Mesodermal cell (in vitro differentiated cells): ENCODE results near the gene CBFB.

Experiments
- H3K27ac ChIP-seq: 2 replicates; pipeline ENCODE4 v1.7.0; 2013; ENCODE audit warnings: mild to moderate bottlenecking, low read depth, low read length, moderate library complexity; ENCODE audit not compliant: severe bottlenecking
- H3K36me3 ChIP-seq: 2 replicates; pipeline ENCODE4 v1.7.1; 2013; ENCODE audit warnings: mild to moderate bottlenecking, low read length, moderate library complexity; ENCODE audit not compliant: control insufficient read depth, insufficient read depth
- H3K4me1 ChIP-seq: one replicate; pipeline ENCODE4 v1.7.1; 2013; ENCODE audit warnings: mild to moderate bottlenecking, low read length; ENCODE audit not compliant: insufficient read depth, control insufficient read depth, poor library complexity, severe bottlenecking
- H3K4me3 ChIP-seq: 2 replicates; pipeline ENCODE4 v1.7.0; 2013; ENCODE audit warnings: low read length, control low read depth, mild to moderate bottlenecking; ENCODE audit not compliant: insufficient read depth, poor library complexity, severe bottlenecking; ENCODE audit errors: extremely low read depth
- H3K9me3 ChIP-seq: 2 replicates; pipeline ENCODE4 v1.7.1; 2013; ENCODE audit warnings: mild to moderate bottlenecking, low read length, moderate library complexity; ENCODE audit not compliant: control insufficient read depth
- WGBS, 2 experiments: methylation state at CpG; one replicate each; pipeline ENCODE4 v1.1.5; 2013; ENCODE audit warnings: missing lambda C conversion rate in 2 of 2; ENCODE audit not compliant: insufficient coverage in 2 of 2; 5-methylcytosine and 5-hydroxymethylcytosine counted together

Gene CBFB

DNA sequence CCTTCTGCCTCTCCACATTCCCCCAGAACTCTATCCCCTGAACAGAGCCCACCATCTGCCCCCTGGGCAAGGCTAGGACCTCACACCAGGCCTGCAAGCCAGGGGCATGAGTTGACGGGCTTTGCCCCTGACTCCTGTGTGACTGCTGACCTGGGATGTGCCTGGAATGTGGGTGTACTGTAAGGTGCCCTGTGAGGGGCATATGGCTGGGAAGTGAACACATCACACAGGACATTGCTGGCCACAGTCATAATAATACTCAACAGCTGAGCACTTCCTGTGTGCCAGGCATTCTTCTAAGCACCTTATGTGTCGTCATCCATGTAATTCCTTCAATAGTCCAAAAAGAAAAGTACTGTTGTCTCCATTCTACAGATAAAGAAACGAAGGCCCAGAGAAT is 27.2 kb upstream of the CBFB start:
- Histone ChIP-seq H3K4me1 (peaks cover 8% of the 10 kb centered on the region), H3K27ac (no peak overlapping the region), H3K4me3 (no peak overlapping the region), H3K36me3 (no peaks in the 10 kb centered on the region), H3K9me3 (no peaks in the 10 kb centered on the region)
- WGBS, 2 experiments: 100% methylated on average over 1 to 3 of the region's 3 CpGs

DNA sequence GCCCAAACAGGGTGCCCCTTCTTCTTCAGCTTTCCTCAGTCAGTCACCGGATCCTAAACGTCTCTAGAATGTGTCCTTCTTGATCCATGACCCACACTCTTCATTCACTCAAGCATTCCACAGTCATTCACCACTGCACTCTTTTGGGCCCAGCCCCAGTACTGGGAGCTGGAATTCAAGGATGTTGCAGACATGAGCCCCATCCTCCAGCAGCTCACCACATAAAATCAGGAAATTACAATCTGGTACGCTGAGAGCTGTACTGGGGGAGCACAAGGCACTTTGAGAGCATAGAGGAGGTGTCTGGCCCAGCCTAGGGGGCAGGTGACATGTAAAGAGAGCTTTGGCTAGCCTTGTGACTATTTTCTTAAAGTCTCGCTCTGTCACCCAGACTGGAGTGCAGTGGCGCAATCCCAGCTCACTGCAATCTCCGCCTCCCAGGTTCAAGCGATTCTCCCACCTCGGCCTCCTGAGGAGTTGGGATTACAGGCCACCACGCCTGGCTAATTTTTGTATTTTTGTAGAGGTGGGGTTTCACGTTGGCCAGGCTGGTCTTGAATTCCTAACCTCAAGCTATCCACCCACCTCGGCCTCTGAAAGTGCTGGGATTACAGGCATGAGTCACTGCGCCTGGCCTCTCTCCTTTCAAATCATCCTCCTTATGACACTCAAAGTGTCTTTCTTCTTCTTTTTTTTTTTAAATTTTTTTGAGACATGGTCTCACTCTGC is 21.9 kb upstream of the CBFB start:
- 87 to 94% methylated on average over 7 to 9 of the region's 12 CpGs for WGBS, 2 experiments

DNA sequence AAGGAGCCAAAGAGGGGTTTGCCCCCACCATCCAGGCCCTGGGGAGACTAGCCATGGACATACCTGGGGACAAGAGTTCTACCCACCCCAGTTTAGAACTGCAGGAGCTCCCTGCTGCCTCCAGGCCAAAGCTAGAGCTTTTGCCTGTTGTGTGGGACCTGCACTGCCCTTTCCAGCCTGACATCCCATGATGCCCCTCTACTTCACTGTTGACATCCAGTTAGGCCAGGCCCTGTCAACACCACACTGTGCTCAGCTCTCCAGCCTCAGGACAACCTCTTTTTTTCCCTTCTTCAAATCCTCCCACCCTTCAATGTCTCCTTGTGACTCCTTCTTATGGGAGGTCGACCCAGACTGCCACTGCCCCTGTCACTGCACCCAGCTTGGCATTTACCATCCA is 19.8 kb upstream of the CBFB start:
- H3K9me3 ChIP-seq: no peaks in the 10 kb centered on the region
- WGBS, 2 experiments: 71 to 100% methylated on average over 1 of the region's 1 CpG
- peaks cover 13% of the 10 kb centered on the region for H3K4me1 ChIP-seq
- H3K27ac ChIP-seq: no peak overlapping the region
- H3K4me3 ChIP-seq: no peak overlapping the region
- no peaks in the 10 kb centered on the region for H3K36me3 ChIP-seq

More for the DNA sequence above, 21.9 kb upstream of the CBFB start:
- Histone ChIP-seq H3K9me3 (no peaks in the 10 kb centered on the region), H3K4me3 (no peak overlapping the region), H3K4me1 (peaks cover 7% of the 10 kb centered on the region), H3K36me3 (no peaks in the 10 kb centered on the region), H3K27ac (peak overlapping the region; percentile 41)

DNA sequence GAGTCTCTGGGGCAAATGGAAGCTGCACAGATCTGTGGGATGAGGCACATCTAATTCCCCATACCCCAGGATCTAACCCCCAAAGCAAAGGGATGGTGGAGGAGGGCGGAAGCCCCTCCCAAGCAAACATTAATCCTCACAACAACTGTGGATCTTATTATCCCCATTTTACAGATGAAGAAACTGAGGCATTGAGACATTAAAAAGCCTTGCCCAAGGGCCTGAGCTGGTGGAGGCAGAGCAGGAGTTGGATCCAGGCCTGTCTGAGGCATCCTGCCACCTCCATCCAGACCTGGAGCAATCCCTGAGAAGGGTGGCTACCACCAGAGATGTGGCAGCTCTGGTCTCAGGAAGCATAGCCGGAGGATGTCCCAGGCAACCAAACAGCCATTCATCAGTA is 17.7 kb upstream of the CBFB start:
- no peaks in the 10 kb centered on the region for H3K9me3 ChIP-seq

DNA sequence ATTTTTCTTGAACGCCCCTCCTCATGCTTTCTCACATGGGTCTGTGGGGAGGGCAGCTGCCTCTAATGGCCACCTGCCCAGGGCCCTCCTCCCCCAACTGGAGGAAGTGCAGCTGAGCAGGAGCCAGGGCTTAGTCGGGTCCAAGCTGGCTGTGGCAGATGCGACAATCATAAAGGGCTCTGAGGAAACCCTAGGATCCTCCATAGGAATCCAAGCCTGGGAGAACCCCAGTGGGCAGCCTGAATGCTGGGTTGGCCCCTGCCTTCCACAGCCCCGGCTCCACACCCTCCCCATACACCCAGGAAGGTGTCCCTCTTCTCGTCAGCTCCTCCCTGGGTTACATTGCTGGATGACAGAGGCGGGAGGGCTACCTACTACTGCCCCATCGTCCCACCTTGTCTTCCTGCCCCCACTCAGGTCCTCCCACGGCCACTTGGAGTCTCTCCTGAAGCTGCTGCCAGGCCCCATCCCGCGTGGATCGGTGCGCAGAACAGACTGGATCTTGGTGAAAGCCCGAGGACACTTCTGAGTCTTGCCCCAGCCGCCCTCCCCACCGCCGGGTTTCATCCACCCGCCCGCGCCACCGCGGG is 15.6 kb upstream of the CBFB start:
- Histone ChIP-seq H3K4me3 (peak overlapping the region; percentile 27), H3K4me1 (peaks cover 18% of the 10 kb centered on the region), H3K36me3 (no peaks in the 10 kb centered on the region), H3K27ac (peak overlapping the region; percentile 72), H3K9me3 (no peaks in the 10 kb centered on the region)
- 14 to 26% methylated on average over 13 to 17 of the region's 21 CpGs for WGBS, 2 experiments

More for the DNA sequence above, 17.7 kb upstream of the CBFB start:
- 100% methylated on average over 1 of the region's 2 CpGs for WGBS, 2 experiments
- H3K4me3 ChIP-seq: no peak overlapping the region
- no peak overlapping the region for H3K27ac ChIP-seq
- peaks cover 23% of the 10 kb centered on the region for H3K4me1 ChIP-seq
- no peaks in the 10 kb centered on the region for H3K36me3 ChIP-seq

DNA sequence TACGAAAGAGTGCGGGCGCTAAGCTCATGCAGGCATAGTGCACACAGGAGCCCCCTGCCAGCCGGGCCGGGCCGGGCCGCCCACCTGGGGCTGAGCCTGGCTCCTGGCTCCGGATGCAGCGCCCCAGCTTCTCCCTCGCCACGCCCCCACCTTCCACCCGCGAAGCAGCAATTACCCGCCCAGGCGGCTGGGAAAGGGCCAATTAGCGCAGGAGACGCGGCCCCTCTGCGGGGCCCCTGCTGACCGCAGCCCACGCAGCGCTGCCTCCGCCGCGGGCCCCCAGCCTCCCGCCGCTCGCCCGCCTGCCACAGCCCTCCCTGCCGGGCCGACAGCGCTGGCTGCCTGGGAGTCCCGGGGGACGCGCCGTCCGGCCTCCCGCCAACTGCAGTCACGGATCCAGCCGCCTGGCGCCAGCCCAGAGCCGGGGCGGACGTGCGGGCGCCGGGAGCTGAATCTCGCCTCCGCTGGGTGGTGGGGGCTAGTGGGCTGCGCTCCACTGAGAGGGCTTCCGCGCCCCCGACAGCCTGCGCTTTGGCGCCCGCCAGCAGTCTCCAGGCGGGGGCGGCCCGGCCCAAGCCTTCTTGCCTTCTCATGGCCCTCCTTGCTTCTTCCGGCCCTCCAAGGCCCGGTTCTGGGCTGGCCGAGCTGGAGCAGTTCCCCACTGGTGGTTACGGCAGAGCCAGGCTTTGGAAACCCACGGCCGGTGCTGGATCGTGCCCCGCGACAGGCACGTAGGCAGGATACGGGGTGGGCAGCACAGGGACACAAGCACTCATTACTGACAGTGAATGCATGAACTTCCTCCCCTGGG is 14.9 kb upstream of the CBFB start:
- Histone ChIP-seq H3K36me3 (no peaks in the 10 kb centered on the region), H3K27ac (peak overlapping the region; percentile 72), H3K9me3 (no peaks in the 10 kb centered on the region), H3K4me3 (peak overlapping the region; percentile 27), H3K4me1 (peaks cover 18% of the 10 kb centered on the region)
- WGBS, 2 experiments: 4 to 6% methylated on average over 53 to 56 of the region's 70 CpGs

DNA sequence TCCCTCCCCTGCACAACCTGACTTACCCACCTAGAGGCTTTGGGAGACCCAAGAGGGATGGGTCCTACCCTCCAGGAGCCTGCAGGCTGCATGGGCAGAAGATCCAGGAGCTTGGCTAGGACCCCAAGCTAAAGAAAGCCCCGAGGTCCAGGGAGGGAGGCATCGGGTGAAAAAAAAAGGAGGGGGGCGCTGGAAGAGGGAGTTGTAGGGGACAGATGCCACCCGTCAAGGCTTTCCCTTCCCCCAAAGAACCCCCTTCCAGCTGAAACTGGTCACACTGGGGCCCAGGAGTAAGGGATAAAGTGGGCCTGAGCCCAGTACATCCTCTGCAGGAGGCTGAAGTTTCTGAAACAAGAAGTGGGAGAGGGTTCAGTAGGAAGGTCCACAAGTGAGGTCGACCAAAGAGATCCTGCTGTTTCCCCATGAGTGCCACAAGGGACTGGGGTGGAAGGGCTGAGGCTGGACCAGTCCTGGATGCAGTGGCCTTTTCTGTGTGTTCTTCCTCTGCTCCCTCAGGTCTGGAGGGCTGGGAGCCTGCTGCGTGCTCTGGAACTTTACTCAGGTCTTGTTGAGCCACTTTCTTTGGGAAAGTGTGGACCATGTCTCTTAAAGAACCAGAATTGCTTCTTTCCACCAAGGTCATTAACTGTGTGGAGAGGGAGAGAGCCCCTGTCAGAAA is 14.2 kb upstream of the CBFB start:
- Histone ChIP-seq H3K36me3 (no peaks in the 10 kb centered on the region), H3K4me3 (peak overlapping the region; percentile 27), H3K27ac (peak overlapping the region; percentile 72), H3K9me3 (no peaks in the 10 kb centered on the region), H3K4me1 (peaks cover 18% of the 10 kb centered on the region)
- 70 to 75% methylated on average over 2 to 3 of the region's 6 CpGs for WGBS, 2 experiments

DNA sequence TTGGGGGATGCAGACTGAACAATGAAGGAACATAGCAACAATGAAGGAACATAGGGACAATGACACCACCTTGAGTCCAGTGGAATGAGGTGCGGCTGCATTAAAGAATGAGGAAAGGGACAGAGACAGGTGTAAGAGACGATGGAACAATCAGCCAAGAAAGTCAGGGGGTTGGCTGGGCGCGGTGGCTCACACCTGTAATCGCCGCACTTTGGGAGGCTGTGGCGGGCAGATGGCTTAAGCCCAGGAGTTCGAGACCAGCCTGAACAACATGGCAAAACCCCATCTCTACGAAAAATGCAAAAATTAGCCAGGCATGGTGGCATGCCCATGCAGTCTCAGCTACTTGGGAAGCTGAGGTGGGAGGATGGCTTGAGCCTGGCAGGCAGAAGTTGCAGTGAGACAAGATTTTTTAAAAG is 13.6 kb upstream of the CBFB start:
- WGBS, 2 experiments: 93 to 97% methylated on average over 8 of the region's 9 CpGs
- Histone ChIP-seq H3K9me3 (no peaks in the 10 kb centered on the region), H3K4me1 (peaks cover 18% of the 10 kb centered on the region)

DNA sequence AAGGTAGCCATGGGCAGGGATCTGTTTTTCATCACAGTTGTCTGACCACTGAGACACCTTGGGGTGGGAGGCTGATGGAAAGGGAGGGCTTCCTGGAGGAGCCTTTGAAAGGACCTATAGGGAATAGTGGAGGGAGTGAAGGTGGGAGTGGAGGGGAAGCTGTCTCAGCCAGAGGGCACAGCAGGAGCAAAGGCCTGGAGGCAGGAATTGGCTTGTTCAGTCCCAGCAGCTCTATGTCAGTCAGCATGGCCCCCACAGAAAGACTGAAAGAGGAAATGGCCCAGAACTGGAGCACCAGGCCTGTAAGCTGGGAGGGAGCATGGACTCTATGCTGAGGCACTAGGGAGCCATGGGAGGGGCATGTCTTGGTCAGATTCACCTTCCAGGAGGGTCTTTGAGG is 12.8 kb upstream of the CBFB start:
- Histone ChIP-seq H3K9me3 (no peaks in the 10 kb centered on the region), H3K36me3 (no peaks in the 10 kb centered on the region), H3K27ac (no peak overlapping the region), H3K4me3 (no peak overlapping the region), H3K4me1 (peaks cover 22% of the 10 kb centered on the region)

More for the DNA sequence above, 13.6 kb upstream of the CBFB start:
- Histone ChIP-seq H3K4me3 (no peak overlapping the region), H3K36me3 (no peaks in the 10 kb centered on the region), H3K27ac (no peak overlapping the region)

DNA sequence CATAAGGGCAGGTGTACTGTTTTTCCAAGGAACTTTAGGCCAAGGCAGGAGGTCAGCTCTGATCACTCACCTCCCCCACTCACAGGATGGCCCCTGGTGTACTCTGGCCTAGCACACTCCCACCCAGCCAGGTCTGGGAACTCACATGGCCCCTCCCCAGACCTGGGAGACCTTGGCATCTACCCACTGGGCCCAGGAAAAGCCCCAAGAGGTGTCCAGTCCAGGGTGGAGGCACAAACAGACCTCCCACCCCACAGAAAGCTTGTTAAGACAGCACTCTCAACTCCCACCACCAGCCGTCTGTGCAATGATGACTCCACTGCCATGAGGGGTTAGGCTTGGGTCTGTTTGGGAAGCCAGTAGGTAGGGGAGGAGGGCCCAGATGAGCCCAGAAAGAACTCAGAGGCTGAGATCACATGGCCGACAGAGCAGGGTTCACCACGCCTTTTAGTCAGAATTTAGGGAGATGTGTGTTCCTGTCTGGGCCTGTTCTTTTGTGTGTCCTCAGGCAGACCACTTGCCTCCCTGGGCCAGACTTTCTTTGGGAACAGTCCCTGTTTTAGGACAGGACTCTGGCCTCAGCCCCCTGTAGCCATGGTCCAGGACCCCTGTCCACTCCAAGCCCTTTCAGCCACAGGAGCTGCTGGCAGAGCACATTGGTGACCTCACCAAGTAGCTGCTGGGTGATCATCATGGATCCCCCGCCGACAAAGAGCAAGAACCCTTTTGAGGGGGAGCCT is 12.1 kb upstream of the CBFB start:
- Histone ChIP-seq H3K4me3 (no peak overlapping the region), H3K36me3 (no peaks in the 10 kb centered on the region), H3K4me1 (peaks cover 26% of the 10 kb centered on the region), H3K9me3 (no peaks in the 10 kb centered on the region), H3K27ac (no peak overlapping the region)
- WGBS, 2 experiments: 83 to 98% methylated on average over 4 of the region's 5 CpGs
